T-helper 1 cell treated with Interleukin-12 subunit alpha and Interleukin-12 subunit beta and Interleukin-4 antibody, amounts not matched to agents 30 μg/mL and 1 μg/mL, for 36 hours (primary cell): ENCODE measurements around the gene CAMK4.
"Not testable (repeated sequence)": the region's sequence is repeated elsewhere in the genome, so short reads cannot be mapped to it uniquely, and the experiment has no call there.

Experiments
- H3K27ac Mint-ChIP-seq: one replicate; pipeline ENCODE4 v1.8.0; 2021; ENCODE audit warnings: mild to moderate bottlenecking, mixed read lengths
- H3K27me3 Mint-ChIP-seq: one replicate; pipeline ENCODE4 v1.8.0; 2021; ENCODE audit warnings: low read depth, mixed read lengths
- H3K36me3 Mint-ChIP-seq: one replicate; pipeline ENCODE4 v1.8.0; 2021; ENCODE audit warnings: low read depth, mixed read lengths
- H3K4me1 Mint-ChIP-seq: one replicate; pipeline ENCODE4 v1.8.0; 2021; ENCODE audit warnings: low read depth, mixed read lengths
- H3K4me3 Mint-ChIP-seq: one replicate; pipeline ENCODE4 v1.8.0; 2021; ENCODE audit warnings: mild to moderate bottlenecking, moderate library complexity, mixed read lengths
- H3K9me3 Mint-ChIP-seq: one replicate; pipeline ENCODE4 v1.8.0; 2021; ENCODE audit warnings: mixed read lengths

Gene CAMK4

GRCh38 chr5:111409266-111409665 is 185.1 kb downstream of the CAMK4 start:
- H3K4me1 Mint-ChIP-seq, H3K4me3 Mint-ChIP-seq, H3K27ac Mint-ChIP-seq, H3K27me3 Mint-ChIP-seq: not testable (repeated sequence)
- H3K36me3 Mint-ChIP-seq, result peaks cover 36% of the 10 kb centered on the region
- peaks cover 24% of the 10 kb centered on the region for H3K9me3 Mint-ChIP-seq

DNA sequence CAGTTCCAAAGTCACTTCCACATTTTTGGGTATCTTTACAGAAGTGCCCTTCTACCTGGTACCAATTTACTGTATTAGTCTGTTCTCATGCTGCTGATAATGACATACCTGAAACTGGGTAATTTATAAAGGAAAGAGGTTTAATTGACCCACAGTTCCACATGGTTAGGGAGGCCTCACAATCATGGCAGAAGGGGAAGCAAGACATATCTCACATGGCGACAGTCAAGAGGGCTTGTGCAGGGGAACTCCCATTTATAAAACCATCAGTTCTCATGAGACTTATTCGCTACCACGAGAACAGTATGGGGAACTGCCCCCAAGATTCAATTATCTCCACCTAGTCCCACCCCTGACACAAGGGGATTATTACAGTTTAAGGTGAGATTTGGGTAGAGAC is 185.9 kb downstream of the CAMK4 start:
- H3K27me3 Mint-ChIP-seq, H3K27ac Mint-ChIP-seq, H3K4me3 Mint-ChIP-seq, H3K4me1 Mint-ChIP-seq: not testable (repeated sequence)
- Mint-ChIP-seq H3K36me3 (peaks cover 36% of the 10 kb centered on the region), H3K9me3 (peaks cover 24% of the 10 kb centered on the region)

DNA sequence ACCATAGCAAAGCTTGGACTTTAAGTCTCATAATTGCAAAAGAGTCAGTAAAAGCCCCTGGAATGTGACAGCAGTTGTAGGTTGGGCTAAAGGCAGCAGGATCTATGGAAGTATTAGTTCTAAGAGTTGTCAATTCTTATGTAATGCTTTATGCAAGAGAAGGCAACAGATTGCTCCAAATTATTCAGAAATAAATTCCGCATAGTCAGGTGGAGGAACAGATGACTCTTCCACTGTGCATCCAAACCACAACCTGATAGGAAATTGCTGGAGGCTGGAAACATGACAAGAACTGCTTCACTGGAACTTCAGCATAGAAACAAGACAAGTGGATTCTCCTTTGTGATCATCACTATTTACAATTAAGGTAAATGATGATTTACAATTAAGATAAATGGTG is 187.1 kb downstream of the CAMK4 start:
- H3K4me1 Mint-ChIP-seq, result peaks cover 2% of the 10 kb centered on the region
- H3K4me3 Mint-ChIP-seq, result no peak overlapping the region
- peaks cover 32% of the 10 kb centered on the region for H3K36me3 Mint-ChIP-seq
- H3K27ac Mint-ChIP-seq, result no peak overlapping the region
- peaks cover 20% of the 10 kb centered on the region for H3K9me3 Mint-ChIP-seq
- no peaks in the 10 kb centered on the region for H3K27me3 Mint-ChIP-seq

DNA sequence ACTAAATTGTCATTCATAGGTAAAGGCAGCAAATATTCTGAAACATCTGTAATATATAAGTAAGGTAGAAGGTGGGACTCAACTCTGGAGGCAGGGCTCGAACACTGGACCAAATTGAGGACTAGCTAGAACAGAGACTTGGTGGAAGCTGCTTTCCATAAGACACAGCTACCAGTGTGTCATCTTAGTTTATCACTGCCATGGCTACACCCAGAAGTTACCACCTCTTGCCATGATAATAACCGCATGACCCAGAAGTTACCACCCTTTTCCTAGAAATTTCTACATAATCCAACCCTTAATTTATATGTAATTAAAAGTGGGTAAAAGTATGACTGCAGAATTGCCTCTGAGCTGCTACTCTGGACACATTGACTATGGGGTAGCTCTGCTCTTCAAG is 188.4 kb downstream of the CAMK4 start:
- no peak overlapping the region for H3K27ac Mint-ChIP-seq
- peaks cover 20% of the 10 kb centered on the region for H3K36me3 Mint-ChIP-seq
- H3K4me3 Mint-ChIP-seq, result no peak overlapping the region
- no peaks in the 10 kb centered on the region for H3K27me3 Mint-ChIP-seq
- peaks cover 15% of the 10 kb centered on the region for H3K9me3 Mint-ChIP-seq
- peaks cover 2% of the 10 kb centered on the region for H3K4me1 Mint-ChIP-seq

DNA sequence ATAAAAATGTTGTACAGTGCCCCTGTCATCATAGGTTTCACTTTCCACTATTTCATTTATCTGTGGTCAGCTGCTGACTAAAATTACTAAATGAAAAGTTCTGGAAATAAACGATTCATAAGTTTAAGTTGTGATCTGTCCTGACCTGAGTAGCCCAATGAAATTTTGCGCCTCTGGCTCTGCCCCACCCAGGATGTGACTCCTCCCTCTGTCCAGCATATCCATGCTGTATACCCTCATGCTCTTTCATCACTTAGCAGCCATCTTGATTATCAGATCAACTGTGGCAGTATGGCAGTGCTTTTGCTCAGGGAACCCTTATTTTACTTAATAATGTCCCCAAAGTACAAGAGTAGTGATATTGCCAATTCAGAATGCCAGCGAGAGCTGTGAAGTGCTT is 190.9 kb downstream of the CAMK4 start:
- Mint-ChIP-seq H3K9me3 (peaks cover 9% of the 10 kb centered on the region), H3K27ac (no peak overlapping the region), H3K36me3 (peaks cover 11% of the 10 kb centered on the region), H3K4me1 (peaks cover 2% of the 10 kb centered on the region), H3K4me3 (no peak overlapping the region), H3K27me3 (no peaks in the 10 kb centered on the region)

DNA sequence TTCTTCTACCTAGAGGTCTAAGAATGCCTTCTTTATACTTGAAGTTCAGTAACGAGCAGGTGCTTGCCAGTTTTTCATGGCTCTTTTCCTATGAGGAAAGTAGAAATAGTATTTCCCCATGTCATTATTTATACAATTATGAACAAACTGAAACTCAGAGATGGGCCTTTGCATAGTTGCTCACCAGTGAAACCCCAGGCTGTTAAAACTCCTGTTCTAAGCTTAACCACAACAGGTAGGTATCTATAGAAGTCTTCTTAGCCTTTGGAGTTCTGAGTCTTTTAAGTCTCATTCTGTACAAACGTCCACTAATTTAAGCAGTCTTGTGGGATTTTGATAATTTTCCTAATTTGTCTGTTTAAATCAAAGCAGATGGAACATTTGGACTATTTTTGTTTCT is 198.1 kb downstream of the CAMK4 start:
- H3K9me3 Mint-ChIP-seq, result peaks cover 9% of the 10 kb centered on the region
- no peak overlapping the region for H3K4me3 Mint-ChIP-seq
- no peak overlapping the region for H3K27ac Mint-ChIP-seq
- peaks cover 2% of the 10 kb centered on the region for H3K4me1 Mint-ChIP-seq
- no peaks in the 10 kb centered on the region for H3K27me3 Mint-ChIP-seq
- peaks cover 17% of the 10 kb centered on the region for H3K36me3 Mint-ChIP-seq

GRCh38 chr5:111422747-111423720 is 198.8 kb downstream of the CAMK4 start:
- no peaks in the 10 kb centered on the region for H3K27me3 Mint-ChIP-seq
- peaks cover 6% of the 10 kb centered on the region for H3K9me3 Mint-ChIP-seq
- H3K4me3 Mint-ChIP-seq, result no peak overlapping the region
- peaks cover 19% of the 10 kb centered on the region for H3K36me3 Mint-ChIP-seq
- H3K27ac Mint-ChIP-seq, result no peak overlapping the region
- peaks cover 2% of the 10 kb centered on the region for H3K4me1 Mint-ChIP-seq

GRCh38 chr5:111425205-111425604 is 201.0 kb downstream of the CAMK4 start:
- Mint-ChIP-seq H3K27ac (no peak overlapping the region), H3K9me3 (peaks cover 12% of the 10 kb centered on the region), H3K4me3 (no peak overlapping the region), H3K4me1 (peaks cover 2% of the 10 kb centered on the region), H3K27me3 (no peaks in the 10 kb centered on the region), H3K36me3 (peaks cover 22% of the 10 kb centered on the region)

GRCh38 chr5:111427762-111428161 is 203.6 kb downstream of the CAMK4 start:
- H3K4me3 Mint-ChIP-seq, result no peak overlapping the region
- no peaks in the 10 kb centered on the region for H3K27me3 Mint-ChIP-seq
- peaks cover 12% of the 10 kb centered on the region for H3K9me3 Mint-ChIP-seq
- peaks cover 18% of the 10 kb centered on the region for H3K36me3 Mint-ChIP-seq
- H3K4me1 Mint-ChIP-seq, result peaks cover 13% of the 10 kb centered on the region
- H3K27ac Mint-ChIP-seq, result no peak overlapping the region

GRCh38 chr5:111432883-111433536 is 208.8 kb downstream of the CAMK4 start:
- H3K9me3 Mint-ChIP-seq, result peaks cover 9% of the 10 kb centered on the region
- H3K27me3 Mint-ChIP-seq, result no peaks in the 10 kb centered on the region

DNA sequence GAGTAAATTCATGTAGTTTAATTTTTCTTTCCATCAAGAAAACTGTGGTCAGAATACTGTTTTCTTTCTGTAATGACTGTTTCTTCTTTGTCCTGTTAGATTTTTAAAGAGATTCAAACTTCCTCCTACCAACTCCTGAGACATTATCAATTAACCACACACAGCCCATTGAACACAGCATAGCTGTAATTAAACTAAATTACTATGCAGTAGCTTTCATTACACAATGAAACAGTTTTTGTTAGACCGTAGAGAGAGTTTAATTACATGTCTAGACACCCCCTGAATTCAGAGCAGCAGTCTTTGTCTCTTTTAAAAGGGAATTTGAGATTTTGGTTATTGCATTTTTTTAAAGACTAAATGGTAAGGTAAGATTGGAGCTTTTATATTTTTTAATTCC is 210.6 kb downstream of the CAMK4 start:
- Mint-ChIP-seq H3K4me3 (no peak overlapping the region), H3K27me3 (no peaks in the 10 kb centered on the region), H3K27ac (no peak overlapping the region), H3K4me1 (peaks cover 13% of the 10 kb centered on the region), H3K36me3 (peaks cover 4% of the 10 kb centered on the region), H3K9me3 (no peaks in the 10 kb centered on the region)

More at GRCh38 chr5:111432883-111433536, 208.8 kb downstream of the CAMK4 start:
- no peak overlapping the region for H3K27ac Mint-ChIP-seq
- H3K4me3 Mint-ChIP-seq, result no peak overlapping the region
- peaks cover 13% of the 10 kb centered on the region for H3K4me1 Mint-ChIP-seq
- peaks cover 7% of the 10 kb centered on the region for H3K36me3 Mint-ChIP-seq

DNA sequence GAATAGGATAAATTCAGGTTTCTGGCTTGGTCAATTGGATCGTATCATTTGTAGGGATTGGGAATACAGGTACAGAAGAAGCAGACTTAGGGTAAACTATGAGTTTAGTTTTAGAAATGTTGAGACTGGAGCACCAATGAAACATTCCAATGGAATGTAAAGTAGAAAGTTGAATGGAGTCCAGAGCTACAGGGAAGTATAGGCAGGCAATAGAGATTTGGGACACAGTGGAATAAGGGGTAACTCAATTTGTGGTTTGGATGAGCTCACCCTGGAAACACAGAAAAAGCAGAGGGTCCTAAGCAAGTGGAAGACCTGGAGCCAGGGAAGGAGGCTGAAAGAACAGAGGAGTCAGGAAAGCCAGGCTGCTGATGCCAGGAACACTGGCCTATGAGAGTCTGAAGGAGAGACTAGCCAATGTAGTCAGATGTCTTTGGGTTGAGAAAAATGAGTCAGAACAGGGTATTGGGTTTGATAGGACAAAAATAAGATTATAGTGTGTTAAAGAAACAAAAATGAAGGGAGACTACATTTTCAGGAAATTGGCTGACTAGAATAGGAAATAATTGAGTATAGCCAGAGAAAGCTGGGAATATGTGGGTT is 215.4 kb downstream of the CAMK4 start:
- no peaks in the 10 kb centered on the region for H3K4me1 Mint-ChIP-seq
- H3K36me3 Mint-ChIP-seq, result peaks cover 2% of the 10 kb centered on the region
- no peaks in the 10 kb centered on the region for H3K27me3 Mint-ChIP-seq
- H3K4me3 Mint-ChIP-seq, result no peak overlapping the region
- H3K27ac Mint-ChIP-seq, result no peak overlapping the region
- H3K9me3 Mint-ChIP-seq, result no peaks in the 10 kb centered on the region

GRCh38 chr5:111447099-111447498 is 222.9 kb downstream of the CAMK4 start:
- no peak overlapping the region for H3K4me3 Mint-ChIP-seq
- H3K36me3 Mint-ChIP-seq, result peaks cover 13% of the 10 kb centered on the region
- no peak overlapping the region for H3K27ac Mint-ChIP-seq

DNA sequence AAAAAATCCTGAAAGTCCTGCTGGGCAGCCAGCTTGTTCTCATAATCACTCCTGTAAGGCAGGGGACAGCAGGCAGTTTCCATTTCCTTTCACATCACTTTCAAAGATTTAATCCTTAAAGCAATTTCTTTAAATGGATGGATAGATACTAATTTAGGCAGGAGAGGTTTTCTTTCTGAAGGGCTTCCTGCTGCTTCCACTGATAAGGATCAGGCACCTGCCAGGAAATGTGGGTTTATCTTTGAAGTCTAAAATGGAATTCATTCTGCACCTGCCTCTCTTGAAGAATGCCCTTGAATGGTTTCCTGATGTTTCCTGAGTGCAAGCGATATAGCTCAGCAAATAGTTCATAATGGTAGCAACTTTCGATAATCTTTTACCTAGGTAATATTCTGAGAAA is 223.6 kb downstream of the CAMK4 start:
- no peaks in the 10 kb centered on the region for H3K27me3 Mint-ChIP-seq
- no peak overlapping the region for H3K4me3 Mint-ChIP-seq
- H3K9me3 Mint-ChIP-seq, result no peaks in the 10 kb centered on the region
- H3K27ac Mint-ChIP-seq, result no peak overlapping the region
- peaks cover 3% of the 10 kb centered on the region for H3K4me1 Mint-ChIP-seq
- H3K36me3 Mint-ChIP-seq, result peaks cover 14% of the 10 kb centered on the region

More at GRCh38 chr5:111447099-111447498, 222.9 kb downstream of the CAMK4 start:
- peaks cover 3% of the 10 kb centered on the region for H3K4me1 Mint-ChIP-seq
- no peaks in the 10 kb centered on the region for H3K27me3 Mint-ChIP-seq
- H3K9me3 Mint-ChIP-seq, result no peaks in the 10 kb centered on the region

- no peaks in the 10 kb centered on the region for H3K9me3 Mint-ChIP-seq
- no peaks in the 10 kb centered on the region for H3K27me3 Mint-ChIP-seq
- no peak overlapping the region for H3K4me3 Mint-ChIP-seq
- H3K27ac Mint-ChIP-seq, result no peak overlapping the region
- no peaks in the 10 kb centered on the region for H3K4me1 Mint-ChIP-seq
- peaks cover 17% of the 10 kb centered on the region for H3K36me3 Mint-ChIP-seq
Observed at GRCh38 chr5:111453295-111453694, 229.1 kb downstream of the CAMK4 start.
